ENCODE data around the gene PTPRJ.

PTPRJ gene

DNA sequence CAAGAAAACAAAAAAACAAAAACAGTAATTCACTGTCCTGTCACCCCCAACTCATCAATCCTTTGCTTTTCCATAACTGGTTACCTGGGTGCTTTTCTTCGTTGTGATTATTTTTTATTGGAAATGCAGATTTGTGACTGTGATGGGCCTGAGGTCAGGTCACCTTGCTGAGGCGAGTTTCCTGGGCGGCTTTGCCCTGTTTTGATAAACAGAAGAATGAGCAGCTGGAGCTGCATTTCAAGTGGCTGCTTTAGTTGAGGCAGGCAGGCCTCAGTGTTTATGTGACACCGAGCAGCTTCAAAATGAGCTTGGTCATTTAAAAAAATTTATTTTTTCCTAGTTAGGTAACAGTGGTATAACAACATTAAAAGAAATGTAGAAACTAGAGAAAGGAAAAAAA is 22.2 kb downstream of the PTPRJ start:
- no peaks in the 10 kb centered on the region for H3F3A ChIP-seq (ENCODE audit: control insufficient read depth, insufficient read depth)
- no peaks in the 10 kb centered on the region for H3K9me2 ChIP-seq (replicated peaks; ENCODE audit: control insufficient read depth, low read length)
- peaks cover 12% of the 10 kb centered on the region for H3K4me1 ChIP-seq (ENCODE audit: control insufficient read depth, low read length)
- no peaks in the 10 kb centered on the region for H4K20me1 ChIP-seq (ENCODE audit: control insufficient read depth, insufficient read depth, low read depth, low read length)
- H3K9me3 ChIP-seq (ENCODE audit: control insufficient read depth, insufficient read depth, low read length) = no peaks in the 10 kb centered on the region
- no peak overlapping the region for H3K27ac ChIP-seq (ENCODE audit: low read depth, low read length)
- no peaks in the 10 kb centered on the region for H3K79me2 ChIP-seq (ENCODE audit: control insufficient read depth, low read length)
- TF ChIP-seq, protein P1, sequence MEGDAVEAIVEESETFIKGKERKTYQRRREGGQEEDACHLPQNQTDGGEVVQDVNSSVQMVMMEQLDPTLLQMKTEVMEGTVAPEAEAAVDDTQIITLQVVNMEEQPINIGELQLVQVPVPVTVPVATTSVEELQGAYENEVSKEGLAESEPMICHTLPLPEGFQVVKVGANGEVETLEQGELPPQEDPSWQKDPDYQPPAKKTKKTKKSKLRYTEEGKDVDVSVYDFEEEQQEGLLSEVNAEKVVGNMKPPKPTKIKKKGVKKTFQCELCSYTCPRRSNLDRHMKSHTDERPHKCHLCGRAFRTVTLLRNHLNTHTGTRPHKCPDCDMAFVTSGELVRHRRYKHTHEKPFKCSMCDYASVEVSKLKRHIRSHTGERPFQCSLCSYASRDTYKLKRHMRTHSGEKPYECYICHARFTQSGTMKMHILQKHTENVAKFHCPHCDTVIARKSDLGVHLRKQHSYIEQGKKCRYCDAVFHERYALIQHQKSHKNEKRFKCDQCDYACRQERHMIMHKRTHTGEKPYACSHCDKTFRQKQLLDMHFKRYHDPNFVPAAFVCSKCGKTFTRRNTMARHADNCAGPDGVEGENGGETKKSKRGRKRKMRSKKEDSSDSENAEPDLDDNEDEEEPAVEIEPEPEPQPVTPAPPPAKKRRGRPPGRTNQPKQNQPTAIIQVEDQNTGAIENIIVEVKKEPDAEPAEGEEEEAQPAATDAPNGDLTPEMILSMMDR (IDR thresholded peaks at IDR 0.05; ENCODE audit: low read depth, low read length, poor library complexity, severe bottlenecking) = no peak
- no peak for TF ChIP-seq EZH2phosphoT487 (IDR thresholded peaks at IDR 0.05; ENCODE audit: borderline replicate concordance, low read length)
- H3K27me3 ChIP-seq (ENCODE audit: control insufficient read depth, low read length) = peaks cover 3% of the 10 kb centered on the region; the same call in 1 of the 2 replicates
- H3K4me2 ChIP-seq (ENCODE audit: low read length) = no peak overlapping the region
- no peaks in the 10 kb centered on the region for H3K36me3 ChIP-seq (ENCODE audit: control insufficient read depth, low read length)
- H3K4me3 ChIP-seq (ENCODE audit: low read length) = no peak overlapping the region

DNA sequence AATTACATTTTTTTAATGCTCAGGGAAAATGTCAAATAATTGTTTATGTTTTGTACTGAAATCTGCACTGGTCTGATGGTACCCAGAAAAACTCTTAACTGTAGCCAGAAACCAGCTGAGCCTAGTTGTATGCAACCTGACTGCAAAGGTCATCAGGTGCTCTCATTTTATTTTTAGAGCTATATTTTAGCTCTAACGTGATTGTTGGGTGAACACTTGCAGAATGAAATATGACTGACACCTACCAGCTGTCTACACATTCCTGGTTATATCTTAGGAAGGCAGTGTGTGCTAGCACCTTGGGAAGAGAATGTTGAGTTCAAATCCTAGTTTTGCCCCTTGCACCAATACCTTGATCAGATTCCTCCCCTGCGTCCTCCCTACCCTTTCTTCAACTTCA is 23.6 kb downstream of the PTPRJ start:
- no peak overlapping the region for H3K4me3 ChIP-seq (ENCODE audit: low read length)
- H3K27ac ChIP-seq (ENCODE audit: low read depth, low read length) = no peak overlapping the region
- no peaks in the 10 kb centered on the region for H4K20me1 ChIP-seq (ENCODE audit: control insufficient read depth, insufficient read depth, low read depth, low read length)
- no peak overlapping the region for H3K4me2 ChIP-seq (ENCODE audit: low read length)
- H3K79me2 ChIP-seq (ENCODE audit: control insufficient read depth, low read length) = no peaks in the 10 kb centered on the region
- H3K36me3 ChIP-seq (ENCODE audit: control insufficient read depth, low read length) = no peaks in the 10 kb centered on the region
- no peaks in the 10 kb centered on the region for H3K9me3 ChIP-seq (ENCODE audit: control insufficient read depth, insufficient read depth, low read length)
- H3K4me1 ChIP-seq (ENCODE audit: control insufficient read depth, low read length) = peaks cover 12% of the 10 kb centered on the region
- no peak for TF ChIP-seq EZH2phosphoT487 (IDR thresholded peaks at IDR 0.05; ENCODE audit: borderline replicate concordance, low read length)
- TF ChIP-seq, protein P1 (IDR thresholded peaks at IDR 0.05; ENCODE audit: low read depth, low read length, poor library complexity, severe bottlenecking) = no peak
- no peaks in the 10 kb centered on the region for H3K9me2 ChIP-seq (replicated peaks; ENCODE audit: control insufficient read depth, low read length)
- H3F3A ChIP-seq (ENCODE audit: control insufficient read depth, insufficient read depth) = no peaks in the 10 kb centered on the region
- peaks cover 3% of the 10 kb centered on the region; the same call in 1 of the 2 replicates for H3K27me3 ChIP-seq (ENCODE audit: control insufficient read depth, low read length)

DNA sequence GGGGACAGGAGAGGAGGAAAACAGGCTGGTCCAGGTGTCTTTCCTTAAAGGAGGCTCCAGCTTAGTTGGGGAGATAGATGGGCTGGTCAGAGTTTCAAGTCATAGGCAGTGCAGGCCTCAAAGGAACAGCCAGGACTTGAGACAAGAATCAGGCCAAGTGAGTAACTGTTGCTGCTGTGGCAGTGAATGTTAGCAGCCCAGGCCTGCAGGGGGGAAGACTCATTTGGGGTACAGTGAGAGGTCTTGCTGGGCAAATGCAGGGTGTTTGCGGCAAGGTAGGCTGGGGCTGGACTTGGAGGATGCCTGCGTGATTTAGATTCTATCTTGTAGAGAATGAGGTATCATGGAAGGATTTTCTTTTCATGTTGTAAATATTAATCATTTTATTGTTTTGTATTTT is 24.1 kb downstream of the PTPRJ start:
- Histone ChIP-seq H3K4me1 (ENCODE audit: control insufficient read depth, low read length) (peaks cover 12% of the 10 kb centered on the region), H3K79me2 (ENCODE audit: control insufficient read depth, low read length) (no peaks in the 10 kb centered on the region), H3K9me2 (replicated peaks; ENCODE audit: control insufficient read depth, low read length) (no peaks in the 10 kb centered on the region), H3K9me3 (ENCODE audit: control insufficient read depth, insufficient read depth, low read length) (no peaks in the 10 kb centered on the region), H3K4me3 (ENCODE audit: low read length) (no peak overlapping the region), H3K27me3 (ENCODE audit: control insufficient read depth, low read length) (peaks cover 3% of the 10 kb centered on the region; the same call in 1 of the 2 replicates), H3K36me3 (ENCODE audit: control insufficient read depth, low read length) (no peaks in the 10 kb centered on the region), H3K27ac (ENCODE audit: low read depth, low read length) (no peak overlapping the region), H3F3A (ENCODE audit: control insufficient read depth, insufficient read depth) (no peaks in the 10 kb centered on the region), H4K20me1 (ENCODE audit: control insufficient read depth, insufficient read depth, low read depth, low read length) (no peaks in the 10 kb centered on the region), H3K4me2 (ENCODE audit: low read length) (no peak overlapping the region)
- TF ChIP-seq EZH2phosphoT487 (IDR thresholded peaks at IDR 0.05; ENCODE audit: borderline replicate concordance, low read length) = no peak
- TF ChIP-seq, protein P1 (IDR thresholded peaks at IDR 0.05; ENCODE audit: low read depth, low read length, poor library complexity, severe bottlenecking) = no peak
